Mesothelial cell of epicardium (in vitro differentiated cells): ENCODE data around the gene HOXD3. TPM values are rescaled to one million over a fixed set of nuclear protein-coding genes. Genes with fewer than 3 reads are reported as not detected.

Experiments
- DNase-seq, 2 experiments: peaks; one replicate each; pipeline ENCODE4 v3.0.0; 2021; ENCODE audit warnings: low spot score in 2 of 2; ENCODE audit not compliant: unreplicated experiment in 2 of 2
- H3K27ac Mint-ChIP-seq: 2 replicates; pipeline ENCODE4 v1.8.0; 2021; ENCODE audit warnings: mixed read lengths
- H3K27me3 Mint-ChIP-seq: 2 replicates; pipeline ENCODE4 v1.8.0; 2021; ENCODE audit warnings: low read depth, mixed read lengths
- H3K36me3 Mint-ChIP-seq: 2 replicates; pipeline ENCODE4 v1.8.0; 2021; ENCODE audit warnings: mixed read lengths
- H3K4me1 Mint-ChIP-seq: 2 replicates; pipeline ENCODE4 v1.8.0; 2021; ENCODE audit warnings: mixed read lengths
- H3K4me3 Mint-ChIP-seq: 2 replicates; pipeline ENCODE4 v1.8.0; 2021; ENCODE audit warnings: mild to moderate bottlenecking, moderate library complexity, mixed read lengths
- H3K9me3 Mint-ChIP-seq: 2 replicates; pipeline ENCODE4 v1.8.0; 2021; ENCODE audit warnings: mixed read lengths
- total RNA-seq: library from RNA; stranded (reverse); gene quantifications from 3 replicates; pipeline ENCODE4 v1.2.1, GENCODE V29; 2021
- TF ChIP-seq, protein P1 (sequence below): fragments of 200-600 bp; sonication (generic); IDR thresholded peaks from one replicate; pipeline ENCODE4 v1.5.0; 2021; ENCODE audit warnings: antibody characterized with exemption; ENCODE audit not compliant: unreplicated experiment

HOXD3 gene
- total RNA-seq, 1 donor from 2014 or later: 1.1 TPM

- DNase-seq: no peak
- Mint-ChIP-seq H3K27me3 (peaks cover 99% of the 10 kb centered on the region), H3K27ac (no peak overlapping the region), H3K9me3 (no peaks in the 10 kb centered on the region), H3K36me3 (peaks cover 2% of the 10 kb centered on the region), H3K4me1 (peaks cover 6% of the 10 kb centered on the region), H3K4me3 (no peak overlapping the region)
- TF ChIP-seq, protein P1, sequence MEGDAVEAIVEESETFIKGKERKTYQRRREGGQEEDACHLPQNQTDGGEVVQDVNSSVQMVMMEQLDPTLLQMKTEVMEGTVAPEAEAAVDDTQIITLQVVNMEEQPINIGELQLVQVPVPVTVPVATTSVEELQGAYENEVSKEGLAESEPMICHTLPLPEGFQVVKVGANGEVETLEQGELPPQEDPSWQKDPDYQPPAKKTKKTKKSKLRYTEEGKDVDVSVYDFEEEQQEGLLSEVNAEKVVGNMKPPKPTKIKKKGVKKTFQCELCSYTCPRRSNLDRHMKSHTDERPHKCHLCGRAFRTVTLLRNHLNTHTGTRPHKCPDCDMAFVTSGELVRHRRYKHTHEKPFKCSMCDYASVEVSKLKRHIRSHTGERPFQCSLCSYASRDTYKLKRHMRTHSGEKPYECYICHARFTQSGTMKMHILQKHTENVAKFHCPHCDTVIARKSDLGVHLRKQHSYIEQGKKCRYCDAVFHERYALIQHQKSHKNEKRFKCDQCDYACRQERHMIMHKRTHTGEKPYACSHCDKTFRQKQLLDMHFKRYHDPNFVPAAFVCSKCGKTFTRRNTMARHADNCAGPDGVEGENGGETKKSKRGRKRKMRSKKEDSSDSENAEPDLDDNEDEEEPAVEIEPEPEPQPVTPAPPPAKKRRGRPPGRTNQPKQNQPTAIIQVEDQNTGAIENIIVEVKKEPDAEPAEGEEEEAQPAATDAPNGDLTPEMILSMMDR: no peak
Measured at GRCh38 chr2:176149481-176149938, 7.6 kb upstream of the HOXD3 start.

- Mint-ChIP-seq H3K4me3 (no peak overlapping the region), H3K36me3 (peaks cover 2% of the 10 kb centered on the region), H3K27me3 (peaks cover 99% of the 10 kb centered on the region), H3K27ac (no peak overlapping the region), H3K9me3 (no peaks in the 10 kb centered on the region), H3K4me1 (peaks cover 6% of the 10 kb centered on the region)
- DNase-seq: no peak
- TF ChIP-seq, protein P1: no peak
Measured at GRCh38 chr2:176149939-176150583, 7.0 kb upstream of the HOXD3 start.

DNA sequence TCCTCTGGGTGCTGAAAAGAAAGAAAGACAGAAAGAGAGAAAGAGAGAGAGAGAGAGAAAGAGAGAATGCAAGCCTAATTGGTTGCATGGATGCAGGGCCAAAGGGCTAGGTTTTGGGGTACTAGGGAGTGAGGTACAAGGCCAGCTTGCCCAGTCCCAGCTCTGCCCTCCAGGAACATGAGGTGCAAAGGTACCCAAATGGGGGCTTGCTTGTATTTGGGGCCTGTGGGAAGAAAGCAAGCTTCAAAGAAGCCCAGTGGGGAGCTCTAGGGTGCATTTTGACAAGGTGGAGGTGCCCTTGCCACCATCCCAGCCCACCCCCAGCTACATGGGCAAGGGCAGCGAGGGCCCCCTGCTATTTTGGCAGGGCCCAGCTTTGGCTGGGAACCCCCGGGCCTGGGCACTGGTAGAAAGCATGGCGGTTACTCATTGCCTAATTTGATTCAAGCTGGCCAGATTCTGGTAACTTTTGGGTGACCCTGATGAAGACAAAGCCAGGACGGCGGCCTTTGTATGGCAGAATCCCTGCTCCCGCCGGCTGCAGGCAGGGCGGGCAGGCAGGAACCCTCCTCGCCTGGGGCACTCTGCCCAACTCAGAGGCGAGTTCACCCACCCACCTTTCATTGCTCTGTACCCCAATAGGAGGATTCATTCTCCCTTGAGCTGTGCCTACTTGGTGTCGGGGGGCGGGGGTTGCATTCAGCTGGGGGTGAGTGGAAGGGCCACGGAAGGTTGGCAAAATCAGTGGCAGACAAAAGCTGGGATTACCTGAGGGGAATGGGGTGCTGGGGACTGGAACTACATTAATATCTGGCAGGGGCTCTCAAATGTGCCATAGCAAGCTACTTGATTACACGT, 6.3 kb upstream of the HOXD3 start:
- Mint-ChIP-seq H3K36me3 (peaks cover 2% of the 10 kb centered on the region), H3K4me3 (no peak overlapping the region), H3K27me3 (peaks cover 99% of the 10 kb centered on the region), H3K9me3 (no peaks in the 10 kb centered on the region), H3K4me1 (peaks cover 6% of the 10 kb centered on the region), H3K27ac (no peak overlapping the region)
- TF ChIP-seq, protein P1: no peak
- no peak for DNase-seq

DNA sequence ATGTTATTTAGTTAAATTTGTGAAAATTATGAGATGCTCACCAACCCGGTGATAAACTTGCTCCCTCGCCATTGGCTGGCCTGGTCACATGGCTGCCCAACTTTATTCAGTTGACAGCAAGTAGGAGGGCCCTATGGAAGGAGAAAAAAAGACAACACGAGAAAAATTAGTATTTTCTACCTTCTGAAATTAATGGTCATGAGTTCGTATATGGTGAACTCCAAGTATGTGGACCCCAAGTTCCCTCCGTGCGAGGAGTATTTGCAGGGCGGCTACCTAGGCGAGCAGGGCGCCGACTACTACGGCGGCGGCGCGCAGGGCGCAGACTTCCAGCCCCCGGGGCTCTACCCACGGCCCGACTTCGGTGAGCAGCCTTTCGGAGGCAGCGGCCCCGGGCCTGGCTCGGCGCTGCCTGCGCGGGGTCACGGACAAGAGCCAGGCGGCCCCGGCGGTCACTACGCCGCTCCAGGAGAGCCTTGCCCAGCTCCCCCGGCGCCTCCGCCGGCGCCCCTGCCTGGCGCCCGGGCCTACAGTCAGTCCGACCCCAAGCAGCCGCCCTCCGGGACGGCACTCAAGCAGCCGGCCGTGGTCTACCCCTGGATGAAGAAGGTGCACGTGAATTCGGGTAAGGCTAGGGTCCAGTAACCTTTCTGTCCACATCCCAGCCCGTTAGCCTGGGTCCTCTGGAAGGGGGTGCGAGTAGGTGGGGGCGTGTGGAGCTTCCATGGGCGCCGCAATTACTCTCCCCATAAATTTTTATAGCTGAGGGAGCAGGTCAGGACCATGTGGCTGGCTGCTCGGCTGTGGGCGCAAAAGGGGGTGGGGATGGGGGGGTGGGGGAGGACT, 5.4 kb upstream of the HOXD3 start, which contains the start of gene HOXD4:
Gene HOXD4, plus strand, starts transcription at position 109 of the 846 bp plus-strand sequence. Its CDS starts 84 bp downstream, at position 193.
- Mint-ChIP-seq H3K27ac (no peak within 1 kb of the TSS), H3K36me3 (peaks cover 2% of the 10 kb centered on the region), H3K9me3 (no peaks in the 10 kb centered on the region), H3K27me3 (peaks cover 99% of the 10 kb centered on the region), H3K4me1 (peaks cover 6% of the 10 kb centered on the region), H3K4me3 (peak within 1 kb of the TSS; percentile 63)
- no peak for DNase-seq
- TF ChIP-seq, protein P1: no peak

GRCh38 chr2:176152350-176153181, 4.5 kb upstream of the HOXD3 start:
- peak overlapping the region; percentile 31 for H3K4me3 Mint-ChIP-seq
- peaks cover 2% of the 10 kb centered on the region for H3K36me3 Mint-ChIP-seq
- H3K9me3 Mint-ChIP-seq: no peaks in the 10 kb centered on the region
- DNase-seq: no peak
- H3K27me3 Mint-ChIP-seq: peaks cover 97% of the 10 kb centered on the region
- peaks cover 9% of the 10 kb centered on the region for H3K4me1 Mint-ChIP-seq
- TF ChIP-seq, protein P1: no peak
- H3K27ac Mint-ChIP-seq: no peak overlapping the region
